Caco-2 (cell line): ENCODE data around the gene MACROD1. TPM values are rescaled to one million over a fixed set of nuclear protein-coding genes. Genes with fewer than 3 reads are reported as not detected.

Experiments
- BruUV-seq: library from RNA; stranded (reverse); fragments of 400-500 nt; replicated peaks from 2 replicates; lab custom pipeline; 2021; lab: Mats Ljungman, UMichigan
- CTCF ChIA-PET: fragments of 300-600 bp; sonication (Branson Sonifier 250); formaldehyde crosslinking; loops from one replicate; lab custom pipeline; 2022; ENCODE audit warnings: antibody characterized with exemption; lab: Charles Lee
- POLR2A ChIA-PET: fragments of 300-600 bp; sonication (Branson Sonifier 250); formaldehyde crosslinking; loops from one replicate; lab custom pipeline; 2022; ENCODE audit warnings: antibody characterized with exemption; lab: Charles Lee
- DNase-seq, 2 experiments: peaks; one replicate each; pipeline versions ENCODE4 v3.0.0 to v3.0.0-alpha.2; 2020 to 2022
- H3K27me3 ChIP-seq: replicated peaks from 2 replicates; pipeline ENCODE4 v1.6.0; 2011; ENCODE audit warnings: low read length; ENCODE audit not compliant: control insufficient read depth, insufficient read depth
- H3K36me3 ChIP-seq: 2 replicates; pipeline ENCODE4 v1.5.1; 2011; ENCODE audit warnings: low read length; ENCODE audit not compliant: control insufficient read depth, insufficient read depth
- H3K4me1 ChIP-seq: fragments of 250-450 bp; sonication (Bioruptor Pico); 2 replicates; pipeline ENCODE4 v1.5.1; 2020; ENCODE audit warnings: mild to moderate bottlenecking
- H3K4me3 ChIP-seq: 2 replicates; pipeline ENCODE4 v1.5.1; 2011; ENCODE audit warnings: low read depth, mild to moderate bottlenecking, control low read depth, low read length
- H3K9me3 ChIP-seq: fragments of 250-450 bp; sonication (Bioruptor Pico); 2 replicates; pipeline ENCODE4 v1.5.1; 2020; ENCODE audit warnings: mild to moderate bottlenecking, moderate library complexity
- H3K27ac Mint-ChIP-seq: one replicate; pipeline ENCODE4 v1.8.0; 2022; ENCODE audit warnings: mixed read lengths; ENCODE audit not compliant: unreplicated experiment
- H3K27me3 Mint-ChIP-seq: one replicate; pipeline ENCODE4 v1.8.0; 2022; ENCODE audit warnings: mixed read lengths; ENCODE audit not compliant: insufficient read depth, unreplicated experiment
- H3K36me3 Mint-ChIP-seq: one replicate; pipeline ENCODE4 v1.8.0; 2022; ENCODE audit warnings: mild to moderate bottlenecking, mixed read lengths; ENCODE audit not compliant: insufficient read depth, unreplicated experiment
- H3K4me1 Mint-ChIP-seq: one replicate; pipeline ENCODE4 v1.8.0; 2022; ENCODE audit warnings: low read depth, mixed read lengths; ENCODE audit not compliant: unreplicated experiment
- H3K4me3 Mint-ChIP-seq: one replicate; pipeline ENCODE4 v1.8.0; 2022; ENCODE audit warnings: mild to moderate bottlenecking, moderate library complexity, mixed read lengths; ENCODE audit not compliant: unreplicated experiment
- H3K9me3 Mint-ChIP-seq: one replicate; pipeline ENCODE4 v1.8.0; 2022; ENCODE audit warnings: mixed read lengths; ENCODE audit not compliant: unreplicated experiment
- intact Hi-C: fragments of 100-400 bp; cut with micrococcal nuclease; formaldehyde crosslinking; loops from one replicate; pipeline ENCODE4 v1.10.0; 2022; ENCODE audit not compliant: unreplicated experiment
- total RNA-seq: library from RNA; stranded (reverse); gene quantifications from 2 replicates; pipeline ENCODE4 v1.2.3, GENCODE V29; 2022
- TF ChIP-seq, protein P1 (sequence below), 2 experiments: fragments of 200-600 bp in 1 of 2; IDR thresholded peaks; 1 replicate in 1 of 2; 2 replicates in 1 of 2; pipeline versions ENCODE4 v1.5.1 to v1.8.0; 2011 to 2022; ENCODE audit warnings: antibody characterized with exemption in 1 of 2, control low read depth in 1 of 2, inconsistent platforms in 1 of 2, low read depth in 1 of 2, low read length in 1 of 2, mild to moderate bottlenecking in 1 of 2, moderate library complexity in 1 of 2; ENCODE audit not compliant: insufficient read depth in 1 of 2, severe bottlenecking in 1 of 2, unreplicated experiment in 1 of 2

MACROD1 gene
- total RNA-seq, 1 experiment from 2014 or later: 29.6 TPM

DNA sequence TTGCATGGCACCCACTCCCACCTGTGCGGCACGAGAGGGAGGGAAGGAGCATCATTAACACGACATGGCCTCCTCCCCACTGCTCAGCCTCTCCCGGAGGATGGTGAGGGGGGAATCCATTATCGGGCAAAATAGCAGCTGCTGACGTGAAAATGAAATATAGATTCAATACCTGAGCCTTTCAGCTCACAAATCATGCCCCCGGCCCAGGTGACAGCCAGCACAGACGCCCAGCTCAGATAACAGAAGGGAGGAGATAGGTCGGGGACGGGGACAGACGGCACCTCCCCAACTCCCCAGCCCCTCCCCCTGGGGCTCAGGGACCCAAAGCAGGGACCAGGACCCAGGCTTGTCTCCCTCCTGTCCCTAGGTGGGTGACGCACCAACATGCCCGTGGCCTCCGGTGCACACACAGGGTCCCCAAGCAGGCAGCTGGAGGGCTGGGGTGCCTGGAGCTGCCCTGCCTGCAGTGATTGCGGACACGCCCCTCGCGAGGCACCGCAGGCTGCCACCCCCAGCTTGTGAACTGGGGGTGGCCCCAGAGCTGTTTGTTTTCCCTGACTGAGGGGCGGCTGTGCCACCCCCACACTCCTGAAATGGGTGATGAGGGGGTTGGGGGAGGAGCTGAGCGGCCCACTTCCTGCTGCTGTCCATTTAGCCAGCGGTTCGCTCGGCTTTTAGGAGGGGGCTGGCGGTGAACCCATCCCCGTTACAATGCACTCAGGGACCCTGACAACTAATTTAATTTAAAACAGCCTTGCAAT, 98.5 kb downstream of the MACROD1 start:
- no peaks in the 10 kb centered on the region for H3K4me1 ChIP-seq
- H3K27me3 Mint-ChIP-seq: no peaks in the 10 kb centered on the region
- POLR2A ChIA-PET: no interaction called here

DNA sequence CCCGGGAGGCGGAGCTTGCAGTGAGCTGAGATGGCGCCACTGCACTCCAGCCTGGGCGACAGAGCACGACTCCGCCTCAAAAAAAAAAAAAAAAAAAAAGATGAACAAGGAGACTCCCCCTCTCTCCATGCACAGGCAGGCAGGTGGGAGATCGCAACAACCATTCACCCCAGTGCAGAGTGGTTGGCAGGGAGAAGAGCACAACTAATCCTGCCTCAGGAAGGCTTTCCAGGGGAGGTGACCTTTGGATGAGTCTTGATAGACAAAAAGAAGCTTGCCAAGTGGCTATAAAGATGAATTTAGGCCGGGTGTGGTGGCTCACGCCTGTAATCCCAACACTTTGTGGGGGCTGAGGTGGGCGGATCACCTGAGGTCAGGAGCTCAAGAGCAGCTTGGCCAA, 100.2 kb downstream of the MACROD1 start:
- no peaks in the 10 kb centered on the region for H3K27me3 Mint-ChIP-seq
- Histone ChIP-seq H3K27me3 (no peaks in the 10 kb centered on the region), H3K9me3 (no peaks in the 10 kb centered on the region), H3K4me1 (no peaks in the 10 kb centered on the region), H3K4me3 (no peak overlapping the region), H3K36me3 (no peaks in the 10 kb centered on the region)
- POLR2A ChIA-PET: no interaction called here
- H3K36me3 Mint-ChIP-seq: peaks cover 6% of the 10 kb centered on the region
- intact Hi-C loops: no loop called here
- no peaks in the 10 kb centered on the region for H3K4me1 Mint-ChIP-seq
- no peak overlapping the region for H3K4me3 Mint-ChIP-seq
- CTCF ChIA-PET: no interaction called here
- no peak overlapping the region for H3K27ac Mint-ChIP-seq
- no peak for DNase-seq
- no TSS peak for BruUV-seq
- no peaks in the 10 kb centered on the region for H3K9me3 Mint-ChIP-seq
- TF ChIP-seq, protein P1, sequence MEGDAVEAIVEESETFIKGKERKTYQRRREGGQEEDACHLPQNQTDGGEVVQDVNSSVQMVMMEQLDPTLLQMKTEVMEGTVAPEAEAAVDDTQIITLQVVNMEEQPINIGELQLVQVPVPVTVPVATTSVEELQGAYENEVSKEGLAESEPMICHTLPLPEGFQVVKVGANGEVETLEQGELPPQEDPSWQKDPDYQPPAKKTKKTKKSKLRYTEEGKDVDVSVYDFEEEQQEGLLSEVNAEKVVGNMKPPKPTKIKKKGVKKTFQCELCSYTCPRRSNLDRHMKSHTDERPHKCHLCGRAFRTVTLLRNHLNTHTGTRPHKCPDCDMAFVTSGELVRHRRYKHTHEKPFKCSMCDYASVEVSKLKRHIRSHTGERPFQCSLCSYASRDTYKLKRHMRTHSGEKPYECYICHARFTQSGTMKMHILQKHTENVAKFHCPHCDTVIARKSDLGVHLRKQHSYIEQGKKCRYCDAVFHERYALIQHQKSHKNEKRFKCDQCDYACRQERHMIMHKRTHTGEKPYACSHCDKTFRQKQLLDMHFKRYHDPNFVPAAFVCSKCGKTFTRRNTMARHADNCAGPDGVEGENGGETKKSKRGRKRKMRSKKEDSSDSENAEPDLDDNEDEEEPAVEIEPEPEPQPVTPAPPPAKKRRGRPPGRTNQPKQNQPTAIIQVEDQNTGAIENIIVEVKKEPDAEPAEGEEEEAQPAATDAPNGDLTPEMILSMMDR (IDR thresholded peaks at IDR 0.05; ENCODE audit: insufficient read depth in 1 of 2, low read depth in 1 of 2, low read length in 1 of 2, severe bottlenecking in 1 of 2, unreplicated experiment in 1 of 2): no peak

More for the DNA sequence above, 98.5 kb downstream of the MACROD1 start:
- Mint-ChIP-seq H3K27ac (no peak overlapping the region), H3K9me3 (no peaks in the 10 kb centered on the region), H3K4me3 (no peak overlapping the region), H3K4me1 (no peaks in the 10 kb centered on the region), H3K36me3 (peaks cover 6% of the 10 kb centered on the region)
- no peak for DNase-seq
- TF ChIP-seq, protein P1 (IDR thresholded peaks at IDR 0.05; ENCODE audit: insufficient read depth in 1 of 2, low read depth in 1 of 2, low read length in 1 of 2, severe bottlenecking in 1 of 2, unreplicated experiment in 1 of 2): no peak
- intact Hi-C loops: no loop called here
- no peaks in the 10 kb centered on the region for H3K27me3 ChIP-seq
- H3K36me3 ChIP-seq: no peaks in the 10 kb centered on the region
- CTCF ChIA-PET: no interaction called here
- no peak overlapping the region for H3K4me3 ChIP-seq
- BruUV-seq: no TSS peak
- H3K9me3 ChIP-seq: no peaks in the 10 kb centered on the region

DNA sequence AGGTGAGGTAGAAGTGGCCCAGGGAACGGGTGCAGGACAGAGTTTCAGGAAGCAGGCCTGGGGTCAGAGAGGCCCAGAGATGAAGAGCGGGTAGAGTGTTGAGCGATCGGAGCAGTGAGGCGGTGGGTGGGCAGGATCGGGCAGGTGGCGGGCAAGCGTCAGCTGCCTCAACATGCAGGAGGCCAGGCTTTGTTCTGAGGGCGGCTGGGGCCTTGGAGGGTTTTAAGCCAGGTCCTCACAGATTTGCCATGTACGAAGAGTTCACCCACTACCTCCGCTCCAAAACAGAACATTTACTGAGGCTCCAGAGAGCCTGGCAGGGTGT, 100.8 kb downstream of the MACROD1 start:
- Mint-ChIP-seq H3K4me3 (no peak overlapping the region), H3K27me3 (no peaks in the 10 kb centered on the region), H3K9me3 (no peaks in the 10 kb centered on the region), H3K4me1 (no peaks in the 10 kb centered on the region), H3K36me3 (peaks cover 6% of the 10 kb centered on the region), H3K27ac (no peak overlapping the region)
- TF ChIP-seq, protein P1 (IDR thresholded peaks at IDR 0.05; ENCODE audit: insufficient read depth in 1 of 2, low read depth in 1 of 2, low read length in 1 of 2, severe bottlenecking in 1 of 2, unreplicated experiment in 1 of 2): no peak
- CTCF ChIA-PET: no interaction called here
- no peaks in the 10 kb centered on the region for H3K36me3 ChIP-seq
- POLR2A ChIA-PET: no interaction called here
- H3K4me1 ChIP-seq: no peaks in the 10 kb centered on the region
- no peak overlapping the region for H3K4me3 ChIP-seq
- intact Hi-C loops: no loop called here
- no peaks in the 10 kb centered on the region for H3K9me3 ChIP-seq
- DNase-seq: no peak
- no peaks in the 10 kb centered on the region for H3K27me3 ChIP-seq
- no TSS peak for BruUV-seq
